Measurements from ENCODE around the gene HBG2. TPM values are rescaled to one million over a fixed set of nuclear protein-coding genes. Genes with fewer than 3 reads are reported as not detected.
"Not testable (repeated sequence)": the region's sequence is repeated elsewhere in the genome, so short reads cannot be mapped to it uniquely, and the experiment has no call there.

Gene HBG2
- total and polyA plus RNA-seq, 2 experiments from 2014 or later = not detected

DNA sequence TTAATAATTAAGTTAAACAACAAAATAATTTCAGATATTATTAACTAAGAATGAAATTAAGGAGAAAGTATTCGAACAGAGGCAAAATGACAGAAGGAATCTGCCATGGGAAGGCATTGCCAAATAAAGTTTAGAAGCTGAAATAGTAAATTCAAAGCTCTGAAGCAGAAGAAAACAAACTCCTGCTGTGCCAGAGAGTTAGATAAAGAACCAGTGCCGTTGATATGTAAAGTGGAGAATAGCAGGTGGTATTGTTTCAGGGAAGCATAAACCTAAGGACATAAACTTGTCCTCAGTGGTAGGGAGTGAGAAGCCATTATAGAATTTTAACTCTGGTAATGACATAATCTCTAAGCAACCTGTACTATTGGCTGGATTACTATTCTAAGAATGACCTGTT, 2.7 kb upstream of the HBG2 start (continued):
- TF ChIP-seq EZH2phosphoT487 (IDR thresholded peaks at IDR 0.05; ENCODE audit: unreplicated experiment) = no peak
- TF ChIP-seq STAT1 (IDR thresholded peaks at IDR 0.05; ENCODE audit: unreplicated experiment) = no peak
- no peak for TF ChIP-seq ZNF114 (CRISPR knock-in tag; IDR thresholded peaks at IDR 0.05)
- TF ChIP-seq, protein P1, sequence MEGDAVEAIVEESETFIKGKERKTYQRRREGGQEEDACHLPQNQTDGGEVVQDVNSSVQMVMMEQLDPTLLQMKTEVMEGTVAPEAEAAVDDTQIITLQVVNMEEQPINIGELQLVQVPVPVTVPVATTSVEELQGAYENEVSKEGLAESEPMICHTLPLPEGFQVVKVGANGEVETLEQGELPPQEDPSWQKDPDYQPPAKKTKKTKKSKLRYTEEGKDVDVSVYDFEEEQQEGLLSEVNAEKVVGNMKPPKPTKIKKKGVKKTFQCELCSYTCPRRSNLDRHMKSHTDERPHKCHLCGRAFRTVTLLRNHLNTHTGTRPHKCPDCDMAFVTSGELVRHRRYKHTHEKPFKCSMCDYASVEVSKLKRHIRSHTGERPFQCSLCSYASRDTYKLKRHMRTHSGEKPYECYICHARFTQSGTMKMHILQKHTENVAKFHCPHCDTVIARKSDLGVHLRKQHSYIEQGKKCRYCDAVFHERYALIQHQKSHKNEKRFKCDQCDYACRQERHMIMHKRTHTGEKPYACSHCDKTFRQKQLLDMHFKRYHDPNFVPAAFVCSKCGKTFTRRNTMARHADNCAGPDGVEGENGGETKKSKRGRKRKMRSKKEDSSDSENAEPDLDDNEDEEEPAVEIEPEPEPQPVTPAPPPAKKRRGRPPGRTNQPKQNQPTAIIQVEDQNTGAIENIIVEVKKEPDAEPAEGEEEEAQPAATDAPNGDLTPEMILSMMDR (conservative IDR thresholded peaks at IDR 0.05; ENCODE audit: low read depth in 2 of 2) = no peak
- TF ChIP-seq EZH2 (IDR thresholded peaks at IDR 0.05; ENCODE audit: low read depth, unreplicated experiment) = no peak
- no peak for TF ChIP-seq POLR2AphosphoS5 (IDR thresholded peaks at IDR 0.05; ENCODE audit: low read depth)
- TF ChIP-seq CREB1 (CRISPR knock-in tag; IDR thresholded peaks at IDR 0.05; ENCODE audit: low read depth) = no peak

DNA sequence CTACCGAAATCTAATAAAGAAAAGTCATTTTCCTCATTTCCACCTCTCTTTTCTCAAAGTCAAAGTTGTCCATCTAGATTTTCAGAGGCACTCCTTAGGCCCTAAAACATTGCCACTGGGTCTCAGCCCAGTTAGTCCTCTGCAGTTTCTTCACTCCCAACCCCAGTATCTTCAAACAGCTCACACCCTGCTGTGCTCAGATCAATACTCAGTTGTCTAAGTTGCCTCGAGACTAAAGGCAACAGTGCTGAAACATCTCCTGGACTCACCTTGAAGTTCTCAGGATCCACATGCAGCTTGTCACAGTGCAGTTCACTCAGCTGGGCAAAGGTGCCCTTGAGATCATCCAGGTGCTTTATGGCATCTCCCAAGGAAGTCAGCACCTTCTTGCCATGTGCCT, 558 bp downstream of the HBG2 start:
- not testable (repeated sequence) for H3K79me2 ChIP-seq (replicated peaks; ENCODE audit: insufficient read depth); H3F3A ChIP-seq (replicated peaks; ENCODE audit: low read depth); H3K27ac Mint-ChIP-seq; H3K9me2 ChIP-seq (ENCODE audit: insufficient read depth); H4K20me1 ChIP-seq (replicated peaks; ENCODE audit: insufficient read depth); H3K36me3 Mint-ChIP-seq (ENCODE audit: low read depth); H2AFZ ChIP-seq; H3K9me3 Mint-ChIP-seq; H3K36me3 ChIP-seq (ENCODE audit: insufficient read depth); ATAC-seq; H3K4me2 ChIP-seq; H3K27ac ChIP-seq (ENCODE audit: low read depth); H3K4me3 ChIP-seq; H3K4me3 Mint-ChIP-seq; DNase-seq (ENCODE audit: low spot score)
- H3K27me3 Mint-ChIP-seq (ENCODE audit: insufficient read depth, low read depth, poor library complexity) = peaks cover 14% of the 10 kb centered on the region
- peaks cover 14% of the 10 kb centered on the region; the same call in 1 of the 2 replicates for H3K27me3 ChIP-seq (ENCODE audit: insufficient read depth)
- peaks cover 11% of the 10 kb centered on the region; the same call in 1 of the 2 replicates for H3K4me1 ChIP-seq (ENCODE audit: insufficient read depth)
- H3K4me1 Mint-ChIP-seq = peaks cover 22% of the 10 kb centered on the region

DNA sequence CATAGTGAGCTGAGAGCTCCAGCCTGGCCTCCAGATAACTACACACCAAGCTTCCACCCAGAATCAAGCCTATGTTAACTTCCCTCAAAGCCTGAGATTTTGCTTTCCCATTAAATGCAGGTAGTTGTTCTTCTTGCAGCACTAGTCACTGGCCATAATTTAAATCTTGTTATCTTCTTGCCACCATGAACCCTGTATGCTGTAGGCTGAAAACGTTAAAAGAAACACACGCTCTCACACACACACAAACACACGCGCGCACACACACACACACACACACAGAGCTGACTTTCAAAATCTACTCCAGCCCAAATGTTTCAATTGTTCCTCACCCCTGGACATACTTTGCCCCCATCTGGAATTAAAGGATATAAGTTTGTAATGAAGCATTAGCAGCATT, 1.1 kb downstream of the HBG2 start:
- not testable (repeated sequence) for H3K79me2 ChIP-seq (replicated peaks; ENCODE audit: insufficient read depth); DNase-seq (ENCODE audit: low spot score); H3K27ac ChIP-seq (ENCODE audit: low read depth); H3K27ac Mint-ChIP-seq; H3K36me3 ChIP-seq (ENCODE audit: insufficient read depth); H3K4me1 ChIP-seq (ENCODE audit: insufficient read depth); H4K20me1 ChIP-seq (replicated peaks; ENCODE audit: insufficient read depth); H3K4me2 ChIP-seq; H3K36me3 Mint-ChIP-seq (ENCODE audit: low read depth); H3K9me3 Mint-ChIP-seq; H2AFZ ChIP-seq; ATAC-seq; H3F3A ChIP-seq (replicated peaks; ENCODE audit: low read depth); H3K4me3 ChIP-seq; H3K4me3 Mint-ChIP-seq; H3K27me3 Mint-ChIP-seq (ENCODE audit: insufficient read depth, low read depth, poor library complexity); H3K9me2 ChIP-seq (ENCODE audit: insufficient read depth)
- H3K27me3 ChIP-seq (ENCODE audit: insufficient read depth) = peaks cover 14% of the 10 kb centered on the region; the same call in 1 of the 2 replicates
- H3K4me1 Mint-ChIP-seq = peaks cover 16% of the 10 kb centered on the region

- Histone ChIP-seq H3K4me1 (ENCODE audit: insufficient read depth) (peaks cover 4% of the 10 kb centered on the region; the same call in 1 of the 2 replicates), H3K9me2 (ENCODE audit: insufficient read depth) (no peaks in the 10 kb centered on the region), H3K27ac (ENCODE audit: low read depth) (no peak overlapping the region), H3F3A (replicated peaks; ENCODE audit: low read depth) (no peaks in the 10 kb centered on the region), H3K4me3 (no peak overlapping the region), H4K20me1 (replicated peaks; ENCODE audit: insufficient read depth) (no peaks in the 10 kb centered on the region), H3K36me3 (ENCODE audit: insufficient read depth) (no peaks in the 10 kb centered on the region), H2AFZ (no peak overlapping the region), H3K27me3 (ENCODE audit: insufficient read depth) (peaks cover 14% of the 10 kb centered on the region; the same call in 1 of the 2 replicates), H3K79me2 (replicated peaks; ENCODE audit: insufficient read depth) (no peaks in the 10 kb centered on the region), H3K4me2 (no peak overlapping the region)
- H3K36me3 Mint-ChIP-seq (ENCODE audit: low read depth) = no peaks in the 10 kb centered on the region
- no peaks in the 10 kb centered on the region; the same call in 2 of the 3 replicates for H3K9me3 Mint-ChIP-seq
- peaks cover 11% of the 10 kb centered on the region; the same call in 2 of the 3 replicates for H3K4me1 Mint-ChIP-seq
- TF ChIP-seq, protein P1 (conservative IDR thresholded peaks at IDR 0.05; ENCODE audit: low read depth in 2 of 2) = no peak
- TF ChIP-seq POLR2AphosphoS5 (IDR thresholded peaks at IDR 0.05; ENCODE audit: low read depth) (no peak), STAT1 (IDR thresholded peaks at IDR 0.05; ENCODE audit: unreplicated experiment) (no peak)
- H3K27me3 Mint-ChIP-seq (ENCODE audit: insufficient read depth, low read depth, poor library complexity) = peaks cover 4% of the 10 kb centered on the region
- H3K27ac Mint-ChIP-seq = no peak overlapping the region
- H3K4me3 Mint-ChIP-seq = no peak overlapping the region
- no peak for ATAC-seq
- DNase-seq (ENCODE audit: low spot score) = no peak
These were observed 1.7 kb downstream of the HBG2 start for GRCh38 chr11:5252919-5253265.

Data from GM23338 (cell line).